SK-N-MC (cell line): ENCODE data around the gene MRNIP.

Experiments used
- EZH2 ChIP-seq: fragments of 200-600 bp; sonication (generic); IDR thresholded peaks from one replicate; pipeline ENCODE4 v1.6.1; 2017; ENCODE audit warnings: antibody characterized with exemption
- FOXP2 ChIP-seq: optimal IDR thresholded peaks from 2 replicates; pipeline ENCODE3; 2011; ENCODE audit warnings: mild to moderate bottlenecking, moderate library complexity; ENCODE audit not compliant: insufficient read depth; ENCODE audit errors: extremely low read length, control extremely low read depth
- POLR2AphosphoS5 ChIP-seq: IDR thresholded peaks from 2 replicates; pipeline ENCODE4 v1.6.1; 2012; ENCODE audit warnings: mild to moderate bottlenecking, low read depth, low read length, borderline replicate concordance

GRCh38 chr5:179802950-179803562, 55.6 kb downstream of the MRNIP start:
- no peak for TF ChIP-seq EZH2
- TF ChIP-seq POLR2AphosphoS5 = no peak
- no peak for TF ChIP-seq FOXP2
